WERI-Rb-1 (cell line): Measurements from ENCODE around the gene OR10R2.

Source experiments
- DNase-seq: peaks from one replicate; pipeline ENCODE4 v3.0.0-alpha.2; 2020
- H3K27ac ChIP-seq: fragments of 250-450 bp; sonication (Bioruptor Pico); 2 replicates; pipeline ENCODE4 v1.5.1; 2020; ENCODE audit warnings: mild to moderate bottlenecking, moderate library complexity
- H3K27me3 ChIP-seq: fragments of 250-450 bp; sonication (Bioruptor Pico); 2 replicates; pipeline ENCODE4 v1.5.1; 2021; ENCODE audit warnings: mild to moderate bottlenecking, low read depth, moderate library complexity; ENCODE audit not compliant: insufficient read depth, severe bottlenecking
- H3K36me3 ChIP-seq: fragments of 250-450 bp; sonication (Bioruptor Pico); 2 replicates; pipeline ENCODE4 v1.5.1; 2020; ENCODE audit warnings: mild to moderate bottlenecking, moderate library complexity
- H3K4me3 ChIP-seq: 2 replicates; pipeline ENCODE4 v1.5.1; 2011; ENCODE audit warnings: low read depth, mild to moderate bottlenecking, control low read depth, low read length
- H3K9me3 ChIP-seq: fragments of 250-450 bp; sonication (Bioruptor Pico); 2 replicates; pipeline ENCODE4 v1.5.1; 2021; ENCODE audit warnings: mild to moderate bottlenecking, moderate library complexity; ENCODE audit not compliant: severe bottlenecking
- CTCF ChIP-seq: IDR thresholded peaks from 2 replicates; pipeline ENCODE4 v1.5.1; 2011; ENCODE audit warnings: low read depth, mild to moderate bottlenecking, control low read depth, inconsistent platforms, low read length

The OR10R2 gene

DNA sequence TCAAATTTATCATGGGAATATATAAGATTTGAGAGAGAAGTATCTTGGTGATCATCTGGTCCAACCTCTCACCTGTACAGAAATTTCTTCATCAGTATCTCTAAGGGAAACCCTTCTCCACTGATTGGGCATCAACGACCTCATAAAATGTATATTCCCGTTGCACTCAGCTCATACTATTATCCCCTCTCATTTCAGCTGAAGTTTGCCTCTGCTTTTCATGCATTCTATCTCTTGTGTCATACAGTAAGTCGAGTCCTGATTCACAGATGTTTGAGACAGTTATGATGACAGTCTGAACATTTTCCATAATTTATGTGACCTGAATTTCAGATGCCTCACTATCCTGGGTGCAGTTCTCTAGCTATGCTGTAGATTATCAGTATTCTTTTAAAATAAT lies 21.0 kb downstream of the OR10R2 start:
- no peaks in the 10 kb centered on the region for H3K36me3 ChIP-seq
- TF ChIP-seq CTCF, result no peak
- H3K27ac ChIP-seq, result no peak overlapping the region
- DNase-seq, result no peak
- no peak overlapping the region for H3K4me3 ChIP-seq
- no peaks in the 10 kb centered on the region for H3K9me3 ChIP-seq
- H3K27me3 ChIP-seq, result peaks cover 89% of the 10 kb centered on the region

DNA sequence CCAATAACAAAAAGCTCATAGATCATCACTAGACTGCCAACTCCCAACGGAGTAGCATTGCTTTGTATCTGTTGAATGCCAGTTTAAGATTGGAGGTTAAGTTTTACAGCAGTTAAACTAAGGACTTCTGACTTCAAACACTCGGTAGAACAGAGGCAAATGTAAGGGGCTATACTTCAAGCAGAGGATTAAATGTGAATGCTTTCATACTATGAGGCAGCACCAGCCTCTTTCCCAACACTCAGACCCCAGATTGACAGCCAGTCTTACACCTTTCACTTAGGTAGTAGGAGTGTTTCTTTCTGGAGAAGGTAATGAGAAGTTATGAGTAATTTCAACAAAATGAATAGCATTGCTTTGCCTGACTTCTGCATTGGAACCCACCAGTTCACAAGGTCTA lies 22.8 kb downstream of the OR10R2 start:
- no peak for TF ChIP-seq CTCF
- no peaks in the 10 kb centered on the region for H3K9me3 ChIP-seq
- H3K4me3 ChIP-seq, result no peak overlapping the region
- no peaks in the 10 kb centered on the region for H3K36me3 ChIP-seq
- no peak overlapping the region for H3K27ac ChIP-seq
- H3K27me3 ChIP-seq, result peaks cover 90% of the 10 kb centered on the region
- DNase-seq, result no peak

GRCh38 chr1:158496374-158496773 lies 24.4 kb downstream of the OR10R2 start:
- no peaks in the 10 kb centered on the region for H3K9me3 ChIP-seq
- H3K27me3 ChIP-seq, result peaks cover 88% of the 10 kb centered on the region
- H3K4me3 ChIP-seq, result no peak overlapping the region
- TF ChIP-seq CTCF, result no peak
- H3K27ac ChIP-seq, result no peak overlapping the region
- no peaks in the 10 kb centered on the region for H3K36me3 ChIP-seq
- DNase-seq, result no peak

DNA sequence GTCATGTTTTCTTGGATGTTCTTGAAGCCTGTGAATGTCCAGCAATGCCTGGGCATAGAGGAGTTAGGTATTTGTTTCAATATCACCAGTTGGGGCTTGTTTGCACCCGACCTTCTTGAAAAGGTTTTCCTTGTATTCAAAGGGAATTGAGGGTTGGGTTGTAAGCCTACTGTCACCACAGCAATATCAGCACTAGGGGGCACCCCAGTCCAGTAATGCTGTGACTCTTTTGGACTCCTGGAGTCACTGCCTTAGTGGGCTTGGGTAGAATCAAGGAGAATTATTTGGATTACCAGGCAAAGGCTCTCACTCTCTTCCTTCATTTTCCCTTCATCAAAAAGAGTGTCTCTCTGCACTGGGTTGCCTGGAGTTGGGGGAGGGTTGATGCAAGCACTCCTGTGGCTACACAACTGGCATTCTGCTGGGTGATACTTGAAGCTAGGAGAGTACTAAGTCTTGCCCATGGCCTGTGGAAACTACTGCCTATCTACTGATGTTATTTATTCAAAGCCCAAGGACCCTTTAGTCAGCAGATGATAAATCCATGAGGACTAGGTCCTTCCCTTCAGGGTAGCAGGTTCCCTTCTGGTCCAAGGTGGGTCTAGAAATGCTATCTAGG lies 34.5 kb downstream of the OR10R2 start:
- peak; percentile 50 for DNase-seq

DNA sequence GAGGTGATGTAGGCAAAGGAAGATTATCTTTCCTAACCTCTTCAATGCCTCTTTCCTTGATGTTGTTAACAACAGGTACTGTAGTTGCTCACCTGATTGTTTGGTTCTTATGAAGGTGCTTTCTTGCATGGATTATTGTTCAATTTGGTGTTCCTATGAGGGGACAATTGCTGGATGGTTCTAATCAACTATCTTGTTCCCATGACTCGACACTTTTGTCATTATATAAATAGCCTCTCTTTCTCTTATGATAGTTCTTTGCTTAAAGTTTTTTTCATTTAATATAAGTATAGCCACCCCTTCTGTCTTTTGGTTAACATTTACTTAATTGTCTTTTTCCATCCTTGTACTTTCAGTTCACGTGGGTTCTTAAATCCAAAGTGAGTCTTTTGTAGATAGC lies 35.5 kb downstream of the OR10R2 start:
- no peaks in the 10 kb centered on the region for H3K9me3 ChIP-seq

More for the DNA sequence above, 34.5 kb downstream of the OR10R2 start:
- Histone ChIP-seq H3K9me3 (no peaks in the 10 kb centered on the region), H3K27ac (no peak overlapping the region), H3K4me3 (no peak overlapping the region), H3K27me3 (peaks cover 76% of the 10 kb centered on the region), H3K36me3 (no peaks in the 10 kb centered on the region)
- TF ChIP-seq CTCF, result peak; percentile 76

More for the DNA sequence above, 35.5 kb downstream of the OR10R2 start:
- no peak overlapping the region for H3K27ac ChIP-seq
- no peak for DNase-seq
- no peak overlapping the region for H3K4me3 ChIP-seq
- TF ChIP-seq CTCF, result no peak
- H3K27me3 ChIP-seq, result peaks cover 77% of the 10 kb centered on the region
- no peaks in the 10 kb centered on the region for H3K36me3 ChIP-seq
